GM23338 (cell line): Measurements from ENCODE around the gene PERM1. TPM values are rescaled to one million over a fixed set of nuclear protein-coding genes. Genes with fewer than 3 reads are reported as not detected.

Experiments used
- ATAC-seq: fragments of 200-7000 bp; cut with Tn5 transposase; 3 replicates; pipeline ENCODE4 v1.9.1; 2020
- DNase-seq: peaks from one replicate; pipeline ENCODE4 v3.0.0-alpha.2; 2015; ENCODE audit warnings: low spot score
- H2AFZ ChIP-seq: fragments of 200-600 bp; sonication (generic); 2 replicates; pipeline ENCODE4 v1.8.0; 2016; ENCODE audit warnings: antibody characterized with exemption, mild to moderate bottlenecking, moderate library complexity
- H3F3A ChIP-seq: fragments of 200-600 bp; sonication (generic); replicated peaks from 2 replicates; pipeline ENCODE4 v1.8.0; 2017; ENCODE audit warnings: antibody characterized with exemption, mixed run types, low read depth
- H3K27ac ChIP-seq: fragments of 200-600 bp; sonication (generic); 2 replicates; pipeline ENCODE4 v1.6.1; 2016; ENCODE audit warnings: low read depth
- H3K27me3 ChIP-seq: fragments of 200-600 bp; sonication (generic); 2 replicates; pipeline ENCODE4 v1.8.0; 2016; ENCODE audit warnings: mild to moderate bottlenecking, mixed run types, moderate library complexity; ENCODE audit not compliant: insufficient read depth
- H3K36me3 ChIP-seq: fragments of 200-600 bp; sonication (generic); 2 replicates; pipeline ENCODE4 v1.8.0; 2016; ENCODE audit warnings: mild to moderate bottlenecking; ENCODE audit not compliant: insufficient read depth
- H3K4me1 ChIP-seq: fragments of 200-600 bp; sonication (generic); 2 replicates; pipeline ENCODE4 v1.8.0; 2016; ENCODE audit warnings: mild to moderate bottlenecking, moderate library complexity; ENCODE audit not compliant: insufficient read depth
- H3K4me2 ChIP-seq: fragments of 200-600 bp; sonication (generic); 2 replicates; pipeline ENCODE4 v1.7.1; 2017; ENCODE audit warnings: mixed run types
- H3K4me3 ChIP-seq: fragments of 200-600 bp; sonication (generic); 2 replicates; pipeline ENCODE4 v1.6.1; 2016; ENCODE audit warnings: mixed run types
- H3K79me2 ChIP-seq: fragments of 200-600 bp; sonication (generic); replicated peaks from 2 replicates; pipeline ENCODE4 v1.8.0; 2017; ENCODE audit warnings: mild to moderate bottlenecking; ENCODE audit not compliant: insufficient read depth
- H3K9me2 ChIP-seq: fragments of 200-600 bp; sonication (generic); 2 replicates; pipeline ENCODE4 v1.8.0; 2017; ENCODE audit not compliant: insufficient read depth
- H4K20me1 ChIP-seq: fragments of 200-600 bp; sonication (generic); replicated peaks from 2 replicates; pipeline ENCODE4 v1.8.0; 2017; ENCODE audit warnings: mild to moderate bottlenecking; ENCODE audit not compliant: insufficient read depth
- H3K27ac Mint-ChIP-seq: 2 replicates; pipeline ENCODE4 v1.8.0; 2020; ENCODE audit warnings: inconsistent platforms, mild to moderate bottlenecking, moderate library complexity, mixed read lengths
- H3K27me3 Mint-ChIP-seq: 3 replicates; pipeline ENCODE4 v1.8.0; 2022; ENCODE audit warnings: low read depth, mild to moderate bottlenecking, moderate library complexity, mixed read lengths, inconsistent platforms; ENCODE audit not compliant: insufficient read depth, poor library complexity
- H3K36me3 Mint-ChIP-seq: 3 replicates; pipeline ENCODE4 v1.8.0; 2021; ENCODE audit warnings: low read depth, mild to moderate bottlenecking, inconsistent platforms, moderate library complexity, mixed read lengths
- H3K4me1 Mint-ChIP-seq: 3 replicates; pipeline ENCODE4 v1.8.0; 2020; ENCODE audit warnings: mild to moderate bottlenecking, inconsistent platforms, mixed read lengths
- H3K4me3 Mint-ChIP-seq: 3 replicates; pipeline ENCODE4 v1.8.0; 2021; ENCODE audit warnings: moderate library complexity, mild to moderate bottlenecking, inconsistent platforms, mixed read lengths
- H3K9me3 Mint-ChIP-seq: 3 replicates; pipeline ENCODE4 v1.8.0; 2020; ENCODE audit warnings: moderate library complexity, mild to moderate bottlenecking, inconsistent platforms, mixed read lengths
- CREB1 ChIP-seq: fragments of 250-450 bp; sonication (Bioruptor Pico); IDR thresholded peaks from 2 replicates; pipeline ENCODE4 v1.5.0; 2020; ENCODE audit warnings: low read depth, mild to moderate bottlenecking, moderate library complexity
- EZH2 ChIP-seq: fragments of 200-600 bp; sonication (generic); IDR thresholded peaks from one replicate; pipeline ENCODE4 v1.8.0; 2017; ENCODE audit warnings: antibody characterized with exemption, mild to moderate bottlenecking, low read depth; ENCODE audit not compliant: unreplicated experiment
- EZH2phosphoT487 ChIP-seq: fragments of 200-600 bp; sonication (generic); IDR thresholded peaks from one replicate; pipeline ENCODE4 v1.8.1; 2018; ENCODE audit warnings: antibody characterized with exemption; ENCODE audit not compliant: unreplicated experiment
- JUNB ChIP-seq: IDR thresholded peaks from one replicate; pipeline ENCODE4 v1.6.1; 2016; ENCODE audit warnings: antibody characterized with exemption; ENCODE audit not compliant: unreplicated experiment
- NANOG ChIP-seq: IDR thresholded peaks from 2 replicates; pipeline ENCODE4 v1.6.1; 2016; ENCODE audit warnings: antibody characterized with exemption, borderline replicate concordance
- POLR2AphosphoS5 ChIP-seq: IDR thresholded peaks from 2 replicates; pipeline ENCODE4 v1.6.1; 2016; ENCODE audit warnings: antibody characterized with exemption, low read depth
- ZNF331 ChIP-seq: fragments of 250-450 bp; sonication (Bioruptor Pico); IDR thresholded peaks from 2 replicates; pipeline ENCODE4 v1.5.0; 2020; ENCODE audit warnings: low read depth, mild to moderate bottlenecking, moderate library complexity
- polyA plus RNA-seq: library from polyadenylated mRNA; unstranded; fragments of >200 nt; fragmentation: Nextera tagmentation; extraction: Ambion mirVana; gene quantifications from 2 replicates; pipeline ENCODE4 v1.2.1, GENCODE V29; 2016
- total RNA-seq: library from RNA; depleted of rRNA; stranded (reverse); fragments of >200 nt; shearing (Covaris generic); gene quantifications from 2 replicates; pipeline ENCODE4 v1.2.3, GENCODE V29; 2014
- TF ChIP-seq, protein P1 (sequence below), 2 experiments: fragments of 200-600 bp in 1 of 2; sonication (generic) in 1 of 2; conservative IDR thresholded peaks; 2 replicates each; pipeline versions ENCODE4 v1.5.1 to v1.6.1; 2016 to 2017; ENCODE audit warnings: antibody characterized with exemption in 2 of 2, low read depth in 2 of 2, mild to moderate bottlenecking in 2 of 2, moderate library complexity in 1 of 2
- TF ChIP-seq, protein P2 (sequence below): IDR thresholded peaks from 2 replicates; pipeline ENCODE4 v1.6.1; 2016; ENCODE audit warnings: antibody characterized with exemption
- TF ChIP-seq, protein P3 (sequence below): fragments of 250-450 bp; sonication (Bioruptor Pico); IDR thresholded peaks from 2 replicates; pipeline ENCODE4 v1.5.0; 2020; ENCODE audit warnings: mild to moderate bottlenecking, moderate library complexity

Gene PERM1
- total and polyA plus RNA-seq, 2 experiments from 2014 or later = 1.1 TPM; not detected in 1

DNA sequence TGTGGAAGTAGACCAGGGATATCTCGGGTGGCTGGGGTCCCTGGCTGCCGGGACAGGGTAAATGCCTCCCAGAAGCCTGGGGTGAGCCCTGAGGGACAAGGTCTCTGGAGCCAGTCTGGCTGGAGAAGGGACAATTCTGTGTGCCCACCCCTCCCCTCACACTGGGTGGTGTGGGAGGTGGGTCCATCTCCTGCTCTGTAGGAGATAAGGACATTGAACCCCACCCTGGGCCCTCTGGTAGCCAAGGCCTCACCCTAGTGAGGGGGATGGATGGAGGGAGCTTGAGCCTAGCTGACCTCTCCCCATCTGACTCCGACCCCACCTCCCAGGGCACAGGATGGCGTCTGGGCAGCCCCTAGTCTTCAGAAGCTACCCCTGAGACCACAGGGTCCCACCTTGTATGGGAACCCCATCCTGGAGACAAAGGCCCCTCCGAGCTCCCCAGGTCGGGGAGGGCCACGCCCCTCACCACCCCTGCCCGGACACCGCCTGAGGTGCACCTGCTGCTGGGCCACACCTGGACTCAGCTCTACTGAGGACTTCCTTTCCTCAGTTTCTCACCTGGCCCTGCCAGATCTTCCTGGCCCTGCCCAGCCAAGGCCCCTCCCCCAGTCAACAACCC is 42.4 kb upstream of the PERM1 start:
- peaks cover 47% of the 10 kb centered on the region for H3K4me1 ChIP-seq
- Mint-ChIP-seq H3K36me3 (peaks cover 20% of the 10 kb centered on the region), H3K27me3 (peaks cover 14% of the 10 kb centered on the region), H3K4me3 (no peak overlapping the region; the same call in 2 of the 3 replicates), H3K4me1 (peaks cover 34% of the 10 kb centered on the region), H3K27ac (no peak overlapping the region), H3K9me3 (no peaks in the 10 kb centered on the region)
- TF ChIP-seq EZH2 (no peak), ZNF331 (no peak), NANOG (no peak), POLR2AphosphoS5 (no peak), CREB1 (CRISPR knock-in tag) (no peak), JUNB (no peak), EZH2phosphoT487 (no peak)
- TF ChIP-seq, protein P1, sequence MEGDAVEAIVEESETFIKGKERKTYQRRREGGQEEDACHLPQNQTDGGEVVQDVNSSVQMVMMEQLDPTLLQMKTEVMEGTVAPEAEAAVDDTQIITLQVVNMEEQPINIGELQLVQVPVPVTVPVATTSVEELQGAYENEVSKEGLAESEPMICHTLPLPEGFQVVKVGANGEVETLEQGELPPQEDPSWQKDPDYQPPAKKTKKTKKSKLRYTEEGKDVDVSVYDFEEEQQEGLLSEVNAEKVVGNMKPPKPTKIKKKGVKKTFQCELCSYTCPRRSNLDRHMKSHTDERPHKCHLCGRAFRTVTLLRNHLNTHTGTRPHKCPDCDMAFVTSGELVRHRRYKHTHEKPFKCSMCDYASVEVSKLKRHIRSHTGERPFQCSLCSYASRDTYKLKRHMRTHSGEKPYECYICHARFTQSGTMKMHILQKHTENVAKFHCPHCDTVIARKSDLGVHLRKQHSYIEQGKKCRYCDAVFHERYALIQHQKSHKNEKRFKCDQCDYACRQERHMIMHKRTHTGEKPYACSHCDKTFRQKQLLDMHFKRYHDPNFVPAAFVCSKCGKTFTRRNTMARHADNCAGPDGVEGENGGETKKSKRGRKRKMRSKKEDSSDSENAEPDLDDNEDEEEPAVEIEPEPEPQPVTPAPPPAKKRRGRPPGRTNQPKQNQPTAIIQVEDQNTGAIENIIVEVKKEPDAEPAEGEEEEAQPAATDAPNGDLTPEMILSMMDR (conservative IDR thresholded peaks at IDR 0.05; ENCODE audit: low read depth in 2 of 2) = no peak
- TF ChIP-seq, protein P2, sequence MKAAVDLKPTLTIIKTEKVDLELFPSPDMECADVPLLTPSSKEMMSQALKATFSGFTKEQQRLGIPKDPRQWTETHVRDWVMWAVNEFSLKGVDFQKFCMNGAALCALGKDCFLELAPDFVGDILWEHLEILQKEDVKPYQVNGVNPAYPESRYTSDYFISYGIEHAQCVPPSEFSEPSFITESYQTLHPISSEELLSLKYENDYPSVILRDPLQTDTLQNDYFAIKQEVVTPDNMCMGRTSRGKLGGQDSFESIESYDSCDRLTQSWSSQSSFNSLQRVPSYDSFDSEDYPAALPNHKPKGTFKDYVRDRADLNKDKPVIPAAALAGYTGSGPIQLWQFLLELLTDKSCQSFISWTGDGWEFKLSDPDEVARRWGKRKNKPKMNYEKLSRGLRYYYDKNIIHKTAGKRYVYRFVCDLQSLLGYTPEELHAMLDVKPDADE = no peak
- no peaks in the 10 kb centered on the region; the same call in 1 of the 2 replicates for H3K27me3 ChIP-seq
- no peaks in the 10 kb centered on the region for H3F3A ChIP-seq
- H3K36me3 ChIP-seq = no peaks in the 10 kb centered on the region
- DNase-seq = no peak
- H3K27ac ChIP-seq = no peak overlapping the region
- ATAC-seq = no peak
- no peak overlapping the region for H2AFZ ChIP-seq
- H3K4me2 ChIP-seq = peak overlapping the region; percentile 71
- 0 out of 2 replicates have a peak, but pooled peaks cover 5% of the 10 kb centered on the region for H3K79me2 ChIP-seq
- H4K20me1 ChIP-seq = peaks cover 4% of the 10 kb centered on the region; the same call in 1 of the 2 replicates
- H3K4me3 ChIP-seq = peak overlapping the region; percentile 43; the same call in 1 of the 2 replicates
- H3K9me2 ChIP-seq = no peaks in the 10 kb centered on the region

- H3K27ac Mint-ChIP-seq = no peak overlapping the region
- TF ChIP-seq, protein P3, sequence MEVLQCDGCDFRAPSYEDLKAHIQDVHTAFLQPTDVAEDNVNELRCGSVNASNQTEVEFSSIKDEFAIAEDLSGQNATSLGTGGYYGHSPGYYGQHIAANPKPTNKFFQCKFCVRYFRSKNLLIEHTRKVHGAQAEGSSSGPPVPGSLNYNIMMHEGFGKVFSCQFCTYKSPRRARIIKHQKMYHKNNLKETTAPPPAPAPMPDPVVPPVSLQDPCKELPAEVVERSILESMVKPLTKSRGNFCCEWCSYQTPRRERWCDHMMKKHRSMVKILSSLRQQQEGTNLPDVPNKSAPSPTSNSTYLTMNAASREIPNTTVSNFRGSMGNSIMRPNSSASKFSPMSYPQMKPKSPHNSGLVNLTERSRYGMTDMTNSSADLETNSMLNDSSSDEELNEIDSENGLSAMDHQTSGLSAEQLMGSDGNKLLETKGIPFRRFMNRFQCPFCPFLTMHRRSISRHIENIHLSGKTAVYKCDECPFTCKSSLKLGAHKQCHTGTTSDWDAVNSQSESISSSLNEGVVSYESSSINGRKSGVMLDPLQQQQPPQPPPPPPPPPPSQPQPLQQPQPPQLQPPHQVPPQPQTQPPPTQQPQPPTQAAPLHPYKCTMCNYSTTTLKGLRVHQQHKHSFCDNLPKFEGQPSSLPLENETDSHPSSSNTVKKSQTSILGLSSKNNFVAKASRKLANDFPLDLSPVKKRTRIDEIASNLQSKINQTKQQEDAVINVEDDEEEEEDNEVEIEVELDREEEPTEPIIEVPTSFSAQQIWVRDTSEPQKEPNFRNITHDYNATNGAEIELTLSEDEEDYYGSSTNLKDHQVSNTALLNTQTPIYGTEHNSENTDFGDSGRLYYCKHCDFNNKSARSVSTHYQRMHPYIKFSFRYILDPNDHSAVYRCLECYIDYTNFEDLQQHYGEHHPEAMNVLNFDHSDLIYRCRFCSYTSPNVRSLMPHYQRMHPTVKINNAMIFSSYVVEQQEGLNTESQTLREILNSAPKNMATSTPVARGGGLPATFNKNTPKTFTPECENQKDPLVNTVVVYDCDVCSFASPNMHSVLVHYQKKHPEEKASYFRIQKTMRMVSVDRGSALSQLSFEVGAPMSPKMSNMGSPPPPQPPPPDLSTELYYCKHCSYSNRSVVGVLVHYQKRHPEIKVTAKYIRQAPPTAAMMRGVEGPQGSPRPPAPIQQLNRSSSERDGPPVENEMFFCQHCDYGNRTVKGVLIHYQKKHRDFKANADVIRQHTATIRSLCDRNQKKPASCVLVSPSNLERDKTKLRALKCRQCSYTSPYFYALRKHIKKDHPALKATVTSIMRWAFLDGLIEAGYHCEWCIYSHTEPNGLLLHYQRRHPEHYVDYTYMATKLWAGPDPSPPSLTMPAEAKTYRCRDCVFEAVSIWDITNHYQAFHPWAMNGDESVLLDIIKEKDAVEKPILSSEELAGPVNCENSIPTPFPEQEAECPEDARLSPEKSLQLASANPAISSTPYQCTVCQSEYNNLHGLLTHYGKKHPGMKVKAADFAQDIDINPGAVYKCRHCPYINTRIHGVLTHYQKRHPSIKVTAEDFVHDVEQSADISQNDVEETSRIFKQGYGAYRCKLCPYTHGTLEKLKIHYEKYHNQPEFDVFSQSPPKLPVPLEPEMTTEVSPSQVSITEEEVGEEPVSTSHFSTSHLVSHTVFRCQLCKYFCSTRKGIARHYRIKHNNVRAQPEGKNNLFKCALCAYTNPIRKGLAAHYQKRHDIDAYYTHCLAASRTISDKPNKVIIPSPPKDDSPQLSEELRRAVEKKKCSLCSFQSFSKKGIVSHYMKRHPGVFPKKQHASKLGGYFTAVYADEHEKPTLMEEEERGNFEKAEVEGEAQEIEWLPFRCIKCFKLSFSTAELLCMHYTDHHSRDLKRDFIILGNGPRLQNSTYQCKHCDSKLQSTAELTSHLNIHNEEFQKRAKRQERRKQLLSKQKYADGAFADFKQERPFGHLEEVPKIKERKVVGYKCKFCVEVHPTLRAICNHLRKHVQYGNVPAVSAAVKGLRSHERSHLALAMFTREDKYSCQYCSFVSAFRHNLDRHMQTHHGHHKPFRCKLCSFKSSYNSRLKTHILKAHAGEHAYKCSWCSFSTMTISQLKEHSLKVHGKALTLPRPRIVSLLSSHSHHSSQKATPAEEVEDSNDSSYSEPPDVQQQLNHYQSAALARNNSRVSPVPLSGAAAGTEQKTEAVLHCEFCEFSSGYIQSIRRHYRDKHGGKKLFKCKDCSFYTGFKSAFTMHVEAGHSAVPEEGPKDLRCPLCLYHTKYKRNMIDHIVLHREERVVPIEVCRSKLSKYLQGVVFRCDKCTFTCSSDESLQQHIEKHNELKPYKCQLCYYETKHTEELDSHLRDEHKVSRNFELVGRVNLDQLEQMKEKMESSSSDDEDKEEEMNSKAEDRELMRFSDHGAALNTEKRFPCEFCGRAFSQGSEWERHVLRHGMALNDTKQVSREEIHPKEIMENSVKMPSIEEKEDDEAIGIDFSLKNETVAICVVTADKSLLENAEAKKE (CRISPR knock-in tag) = no peak
Measured at GRCh38 chr1:1023700-1024099, 41.8 kb upstream of the PERM1 start.

More at GRCh38 chr1:1023700-1024099, 41.8 kb upstream of the PERM1 start:
- H4K20me1 ChIP-seq = peaks cover 4% of the 10 kb centered on the region; the same call in 1 of the 2 replicates
- no peaks in the 10 kb centered on the region; the same call in 1 of the 2 replicates for H3K27me3 ChIP-seq
- Mint-ChIP-seq H3K4me3 (peak overlapping the region; percentile 14; the same call in 1 of the 3 replicates), H3K36me3 (peaks cover 20% of the 10 kb centered on the region), H3K9me3 (no peaks in the 10 kb centered on the region), H3K4me1 (peaks cover 34% of the 10 kb centered on the region), H3K27me3 (peaks cover 19% of the 10 kb centered on the region)
- ATAC-seq = peak; percentile 8; the same call in 2 of the 3 replicates
- H3K4me1 ChIP-seq = peaks cover 47% of the 10 kb centered on the region
- H3F3A ChIP-seq = no peaks in the 10 kb centered on the region
- no peaks in the 10 kb centered on the region for H3K9me2 ChIP-seq
- H3K4me2 ChIP-seq = peak overlapping the region; percentile 71; the same call in 1 of the 2 replicates
- H3K36me3 ChIP-seq = no peaks in the 10 kb centered on the region
- H3K4me3 ChIP-seq = no peak overlapping the region
- H3K27ac ChIP-seq = no peak overlapping the region
- H2AFZ ChIP-seq = no peak overlapping the region
- peak; percentile 33 for DNase-seq
- 0 out of 2 replicates have a peak, but pooled peaks cover 5% of the 10 kb centered on the region for H3K79me2 ChIP-seq
